NCI-H446 (cell line): ENCODE data around the gene MFAP5.
"Not testable (repeated sequence)": the region's sequence is repeated elsewhere in the genome, so short reads cannot be mapped to it uniquely, and the experiment has no call there.

Experiments
- DNase-seq, 2 experiments: peaks; one replicate each; lab custom pipeline; 2025; lab: John Stamatoyannopoulos, UW

The MFAP5 gene

GRCh38 chr12:8629486-8630033 lies 33.1 kb downstream of the MFAP5 start:
- no peak for DNase-seq

DNA sequence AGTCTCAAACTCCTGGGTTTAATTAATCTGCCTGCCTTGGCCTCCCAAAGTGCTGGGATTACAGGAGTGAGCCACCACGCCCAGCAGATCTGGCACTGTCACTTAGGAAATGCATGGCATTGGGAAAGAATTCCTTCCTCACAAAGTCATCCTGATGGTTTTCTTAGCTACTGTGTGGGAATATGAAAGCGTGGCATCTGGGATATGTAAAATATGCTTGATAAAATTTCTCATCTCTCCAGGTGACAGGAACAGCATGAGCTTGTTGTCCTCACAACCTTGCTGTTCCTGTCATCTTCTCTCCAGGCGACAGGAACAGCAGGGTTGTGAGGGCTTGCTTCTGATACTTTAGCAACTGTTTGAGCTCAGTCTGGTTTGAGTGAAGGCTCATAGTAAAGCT lies 33.9 kb downstream of the MFAP5 start:
- DNase-seq, result no peak

DNA sequence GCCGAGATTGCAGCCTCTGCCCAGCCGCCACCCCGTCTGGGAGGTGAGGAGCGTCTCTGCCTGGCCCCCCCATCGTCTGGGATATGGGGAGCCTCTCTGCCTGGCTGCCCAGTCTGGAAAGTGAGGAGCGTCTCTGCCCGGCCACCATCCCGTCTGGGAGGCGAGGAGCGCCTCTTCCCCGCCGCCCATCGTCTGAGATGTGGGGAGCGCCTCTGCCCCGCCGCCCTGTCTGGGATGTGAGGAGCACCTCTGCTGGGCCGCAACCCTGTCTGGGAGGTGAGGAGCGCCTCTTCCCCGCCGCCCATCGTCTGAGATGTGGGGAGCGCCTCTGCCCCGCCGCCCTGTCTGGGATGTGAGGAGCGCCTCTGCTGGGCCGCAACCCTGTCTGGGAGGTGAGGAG lies 37.9 kb downstream of the MFAP5 start:
- DNase-seq, result not testable (repeated sequence)

- no peak for DNase-seq
Measured at GRCh38 chr12:8622646-8623045, 40.0 kb downstream of the MFAP5 start.

DNA sequence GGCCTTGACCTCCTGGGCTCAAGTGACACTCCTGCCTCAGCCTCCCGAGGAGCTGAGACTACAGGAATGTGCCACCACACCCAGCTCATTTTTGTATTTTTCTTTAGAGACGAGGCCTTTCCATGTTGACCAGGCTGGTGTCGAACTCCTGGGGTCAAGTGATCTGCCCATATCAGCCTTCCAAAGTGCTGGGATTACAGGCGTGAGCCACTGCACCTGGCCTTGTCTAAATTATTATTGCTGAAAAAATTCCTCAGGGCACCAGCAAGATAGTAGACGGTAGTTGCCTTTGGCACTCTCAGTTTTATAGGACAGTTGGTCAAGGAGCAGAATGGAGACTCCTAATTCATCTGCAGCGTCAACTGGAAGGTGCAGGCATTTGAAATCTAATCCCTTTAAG lies 47.4 kb downstream of the MFAP5 start:
- no peak for DNase-seq

DNA sequence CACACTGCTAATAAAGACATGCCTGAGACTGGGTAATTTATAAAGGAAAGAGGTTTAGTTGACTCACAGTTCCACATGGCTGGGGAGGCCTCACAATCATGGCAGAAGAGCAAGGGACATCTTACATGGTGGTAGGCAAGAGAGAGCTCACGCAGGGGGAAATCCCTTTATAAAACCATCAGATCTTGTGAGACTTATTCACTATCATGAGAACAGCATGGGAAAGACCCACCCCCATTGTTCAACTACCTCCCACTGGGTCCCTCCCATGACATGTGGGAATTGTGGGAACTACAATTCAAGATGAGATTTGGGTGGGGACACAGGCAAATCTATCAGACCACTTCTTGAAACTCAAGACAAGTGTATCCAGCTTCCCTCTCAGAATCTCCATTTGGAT lies 48.7 kb downstream of the MFAP5 start:
- not testable (repeated sequence) for DNase-seq

- DNase-seq, result no peak
Measured at GRCh38 chr12:8612629-8613028, 50.0 kb downstream of the MFAP5 start, which contains the start of gene AICDA. Gene AICDA (minus strand): TSS chr12:8612859. CDS start chr12:8612767, 92 bp downstream.

DNA sequence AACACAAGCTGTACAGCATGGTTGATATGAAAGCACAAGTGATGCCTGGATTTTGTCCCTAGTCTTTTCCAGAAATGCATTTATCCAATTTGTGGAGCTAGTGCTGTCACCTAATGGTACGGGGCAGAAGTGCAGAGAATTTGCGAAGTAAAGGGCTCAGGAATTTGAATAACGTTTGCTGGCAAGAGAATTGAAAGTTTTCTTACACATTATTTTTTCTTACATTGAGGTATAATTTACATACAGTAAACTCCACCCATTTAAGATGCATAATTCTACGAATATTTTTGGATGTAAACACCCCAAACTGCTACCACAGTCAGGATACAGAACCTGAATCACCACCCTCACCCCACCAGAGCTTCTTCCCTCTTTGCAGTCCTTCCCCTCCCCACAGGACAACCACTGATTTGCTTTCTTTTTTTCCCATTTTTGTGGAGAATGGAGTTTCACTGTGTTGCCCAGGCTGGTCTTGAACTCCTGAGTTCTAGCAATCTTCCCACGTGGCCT lies 53.5 kb downstream of the MFAP5 start:
- peak in 1 of 2 experiments; percentile 6 for DNase-seq

- DNase-seq, result no peak
Measured at GRCh38 chr12:8606890-8607289, 55.7 kb downstream of the MFAP5 start.

- no peak for DNase-seq
Measured at GRCh38 chr12:8605057-8605456, 57.6 kb downstream of the MFAP5 start.

DNA sequence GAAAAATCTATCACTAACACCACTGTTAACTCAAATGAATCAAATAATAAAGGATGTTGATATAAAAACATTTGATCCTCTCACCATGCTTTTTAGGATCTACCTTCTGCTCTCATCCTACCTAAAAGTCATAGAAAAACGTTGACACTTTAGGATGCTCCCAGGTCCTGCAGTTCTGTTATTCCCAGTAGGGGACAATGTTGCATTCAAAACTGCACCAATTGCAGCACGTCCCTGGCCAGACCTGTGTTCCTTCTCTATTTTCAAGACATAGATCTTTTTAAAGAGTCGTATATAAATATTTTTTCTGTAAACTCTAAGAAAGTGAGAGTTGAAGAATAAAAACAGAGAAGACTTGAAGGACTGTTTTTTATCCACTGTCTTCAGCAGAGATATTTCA lies 58.8 kb downstream of the MFAP5 start:
- DNase-seq, result no peak

- DNase-seq, result no peak
Measured at GRCh38 chr12:8603286-8603685, 59.3 kb downstream of the MFAP5 start.

DNA sequence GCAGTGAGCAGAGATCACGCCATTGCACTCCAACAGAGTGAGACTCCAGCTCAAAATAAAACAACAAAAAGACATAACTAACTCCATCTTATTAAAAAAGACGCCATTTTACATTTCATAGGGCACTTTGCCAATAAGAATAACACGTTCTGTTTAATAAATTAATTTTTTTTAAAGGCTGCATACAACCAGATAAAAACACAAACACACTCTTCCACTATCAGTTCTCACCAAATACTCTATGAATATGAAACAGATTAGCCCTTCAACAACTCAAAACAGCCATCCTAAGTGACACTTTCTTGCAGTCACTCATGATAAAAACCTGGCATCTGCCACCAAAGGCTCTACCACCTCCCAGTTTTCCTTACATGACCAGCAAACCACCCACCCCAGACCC lies 66.1 kb downstream of the MFAP5 start:
- DNase-seq, result no peak
